Stimulated activated CD8-positive, alpha-beta memory T cell treated with anti-CD3 and anti-CD28 coated beads, Interleukin-7, amount 100 ng/mL, for 1 hour (primary cell): ENCODE results near the gene DPF3.

Experiments used
- DNase-seq, 2 donors: peaks; one replicate each; pipeline ENCODE4 v3.0.0-alpha.2; 2020; ENCODE audit warnings: low read depth in 2 of 2

Gene DPF3

DNA sequence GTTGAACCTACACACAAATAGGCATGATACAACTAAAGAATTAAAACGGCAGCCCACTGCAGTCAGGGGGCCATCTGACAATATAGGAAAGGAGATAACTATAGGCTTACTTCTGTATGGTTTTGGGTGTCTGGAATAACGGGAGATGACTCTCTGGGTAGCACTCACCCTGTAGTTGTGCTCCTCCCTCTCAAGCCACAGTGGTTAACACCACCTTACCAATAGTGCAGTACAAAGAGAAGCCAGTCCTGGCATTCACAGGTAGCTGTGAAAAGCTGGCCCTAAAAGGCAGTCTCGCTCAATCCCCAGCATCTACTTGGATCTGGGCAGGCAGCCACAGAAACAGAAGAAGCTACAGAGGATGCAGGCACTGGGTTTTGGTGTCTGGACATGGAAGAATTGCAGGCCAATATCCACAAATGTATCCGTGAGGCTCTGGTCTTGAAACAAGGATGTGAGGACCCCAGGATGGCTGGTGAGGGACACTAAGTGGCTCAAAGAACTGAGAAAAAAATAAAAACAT lies 93.0 kb downstream of the DPF3 start:
- DNase-seq = no peak

DNA sequence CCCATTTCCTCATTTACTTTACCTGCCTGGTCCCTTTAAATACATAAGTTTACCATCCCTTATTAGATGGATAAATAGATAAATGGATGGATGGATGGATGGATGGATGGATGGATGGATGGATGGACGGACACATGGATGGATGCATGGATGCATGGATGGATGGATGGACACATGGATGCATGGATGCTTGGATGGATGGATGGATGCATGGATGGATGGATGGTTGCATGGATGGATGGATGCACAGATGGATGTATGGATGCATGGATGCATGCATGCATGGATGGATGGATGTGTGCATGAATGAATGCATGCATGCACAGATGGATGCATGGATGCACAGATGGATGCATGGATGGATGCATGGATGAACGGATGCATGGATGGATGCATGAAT lies 93.6 kb downstream of the DPF3 start:
- DNase-seq = no peak

DNA sequence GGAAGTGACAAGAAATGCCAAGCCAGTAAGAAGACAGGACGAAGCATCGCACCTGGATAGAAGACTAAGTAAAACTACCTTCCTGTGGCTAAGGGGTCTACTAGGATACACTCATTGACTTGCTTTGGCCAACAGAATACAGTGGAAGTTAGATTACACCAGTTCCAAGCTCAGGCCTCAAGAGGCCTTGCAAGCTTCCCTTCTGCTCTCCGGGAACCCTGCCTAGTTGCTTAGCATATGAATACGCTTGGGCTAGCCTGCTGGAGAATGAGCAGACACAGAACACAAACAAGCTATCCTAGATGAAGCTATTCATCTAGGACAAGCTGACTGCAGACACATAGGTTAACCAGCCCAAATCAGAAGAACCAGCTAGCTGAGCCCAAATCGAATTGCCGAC lies 97.0 kb downstream of the DPF3 start:
- DNase-seq = no peak

DNA sequence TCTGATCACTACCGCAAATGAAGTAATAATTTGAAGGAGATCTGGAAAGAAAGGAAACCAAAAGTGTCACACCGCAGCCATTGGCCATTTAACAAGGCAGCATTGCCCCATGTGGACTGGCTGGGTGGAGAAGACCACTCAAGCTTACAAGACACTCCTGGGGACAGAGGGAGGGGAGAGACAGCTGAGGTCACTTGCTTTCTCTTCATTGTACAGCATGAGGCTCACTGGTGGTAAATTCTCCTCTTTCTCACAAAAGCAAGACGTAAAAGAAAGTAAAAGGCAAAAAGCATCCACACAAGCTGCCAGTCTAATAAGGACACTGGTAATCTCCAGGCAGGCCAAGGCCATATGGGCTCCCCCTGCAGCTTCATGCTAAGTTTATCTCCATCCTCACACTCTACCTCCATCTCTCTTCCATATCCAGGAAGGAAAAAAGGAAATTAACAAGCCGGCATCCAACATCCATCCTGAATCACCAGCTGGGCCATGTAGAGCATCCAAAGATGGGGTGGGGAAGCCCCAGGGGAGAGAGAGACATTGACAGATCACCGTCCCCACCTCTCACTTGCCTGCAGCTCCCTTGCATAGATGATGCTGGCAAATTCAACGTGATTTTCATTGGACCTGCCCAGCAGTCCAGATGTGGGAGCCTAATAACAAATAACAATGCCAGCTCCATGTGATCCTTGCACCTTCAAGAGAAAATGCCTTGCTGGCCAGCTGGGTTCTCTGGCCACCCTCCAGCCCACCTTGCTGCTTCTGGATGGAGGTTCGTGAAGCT lies 100.6 kb downstream of the DPF3 start:
- DNase-seq = no peak

DNA sequence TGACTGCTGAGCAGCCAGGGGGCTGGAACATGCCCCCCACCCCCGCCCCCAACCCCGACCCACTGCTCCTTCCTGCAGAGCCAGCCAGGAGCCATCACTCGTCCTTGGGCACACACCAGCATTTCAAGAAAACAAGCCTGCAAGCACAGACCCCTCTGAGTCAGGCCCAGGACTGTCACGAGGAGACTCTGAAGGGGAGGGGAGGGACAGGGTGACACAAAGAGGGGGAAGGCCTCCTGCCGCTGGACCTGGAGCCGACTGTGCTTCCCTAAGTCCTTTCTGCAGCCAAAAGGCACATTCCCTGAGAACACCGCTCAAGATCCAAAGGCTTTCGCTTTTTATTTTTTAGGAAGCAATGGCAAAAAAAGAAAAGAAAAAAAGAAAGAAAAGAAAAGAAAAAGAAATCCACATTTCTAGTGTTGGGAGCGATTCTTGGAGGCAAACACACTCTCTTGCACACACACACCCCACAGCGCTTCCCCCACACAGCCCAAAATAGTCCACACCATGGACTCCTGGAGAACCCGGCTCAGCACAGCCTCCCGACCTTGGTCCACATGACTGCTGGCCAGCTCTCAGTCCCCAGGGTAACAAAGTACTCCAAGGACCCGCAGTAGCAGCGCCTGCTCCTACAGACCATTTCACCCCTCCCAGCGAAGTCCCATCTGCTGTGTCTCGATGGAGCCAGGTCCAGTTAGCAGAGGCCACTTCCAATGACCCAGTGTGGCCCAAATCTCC lies 101.7 kb downstream of the DPF3 start:
- no peak for DNase-seq

DNA sequence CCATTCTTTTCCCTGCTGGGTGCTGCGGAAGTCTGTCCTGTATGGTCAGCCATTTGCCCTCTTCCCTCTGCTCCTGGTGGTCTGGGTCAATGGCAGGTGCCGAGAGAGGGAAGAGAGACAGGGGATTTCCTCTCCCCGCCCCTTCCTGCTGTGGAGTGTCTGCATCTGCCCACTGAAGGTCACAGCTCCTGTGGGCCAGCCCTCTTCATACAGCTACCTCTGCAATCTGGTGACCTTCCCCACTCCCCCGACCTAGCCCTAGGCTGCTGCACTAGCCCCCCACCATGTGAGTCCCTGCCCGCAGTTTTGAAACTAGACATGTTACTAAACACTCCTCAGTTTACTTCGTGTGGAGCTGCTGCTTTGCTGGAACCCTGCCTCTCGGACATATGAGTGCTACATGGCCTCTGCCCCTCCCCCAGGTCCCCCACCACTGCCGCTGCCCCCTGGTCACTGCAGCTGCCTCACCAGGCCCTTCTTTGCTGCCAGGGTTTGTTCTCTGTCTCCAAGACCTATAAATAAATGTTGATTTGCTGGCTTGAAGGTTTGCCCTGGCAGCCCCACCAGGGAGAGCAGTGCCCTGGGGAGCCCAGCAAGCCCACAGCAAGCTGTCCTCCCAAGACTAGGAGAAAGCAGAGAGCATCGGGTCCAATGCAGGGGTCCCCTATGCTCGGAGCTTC lies 102.9 kb downstream of the DPF3 start:
- DNase-seq = no peak

DNA sequence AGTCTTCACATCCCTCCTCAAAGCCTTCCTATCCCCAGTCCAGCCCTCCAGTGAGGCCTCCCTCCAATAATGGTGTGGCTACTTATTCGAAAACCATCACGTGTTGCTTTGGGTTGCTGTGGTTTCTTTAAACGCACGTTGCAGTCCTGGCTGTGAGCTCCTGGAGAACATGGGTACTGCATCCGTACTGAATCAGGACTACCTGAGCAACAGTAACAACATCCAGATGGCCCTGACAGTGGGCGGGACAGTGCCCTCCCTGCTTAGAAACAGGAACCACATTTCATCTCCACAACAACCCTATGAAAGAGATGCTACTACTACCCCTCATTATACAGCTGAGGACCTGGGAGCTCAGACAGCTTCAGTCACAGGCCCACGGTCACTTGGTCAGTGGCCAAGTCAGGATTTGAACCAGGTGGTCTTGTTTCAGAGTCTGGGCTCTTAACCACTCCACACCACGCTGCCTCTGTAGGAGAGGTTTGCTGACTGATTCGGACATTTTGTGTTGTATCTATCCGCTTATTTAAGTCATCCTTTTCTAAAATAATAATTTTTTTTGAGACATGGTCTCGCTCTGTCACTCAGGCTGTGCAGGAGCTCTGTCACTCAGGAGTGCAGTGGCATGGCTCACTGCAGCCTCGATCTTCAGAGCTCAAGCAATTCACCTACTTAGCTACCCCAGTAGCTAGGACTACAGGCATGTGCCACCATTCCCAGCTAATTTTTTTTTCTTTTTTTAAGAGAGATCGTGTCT lies 104.8 kb downstream of the DPF3 start:
- DNase-seq = no peak

DNA sequence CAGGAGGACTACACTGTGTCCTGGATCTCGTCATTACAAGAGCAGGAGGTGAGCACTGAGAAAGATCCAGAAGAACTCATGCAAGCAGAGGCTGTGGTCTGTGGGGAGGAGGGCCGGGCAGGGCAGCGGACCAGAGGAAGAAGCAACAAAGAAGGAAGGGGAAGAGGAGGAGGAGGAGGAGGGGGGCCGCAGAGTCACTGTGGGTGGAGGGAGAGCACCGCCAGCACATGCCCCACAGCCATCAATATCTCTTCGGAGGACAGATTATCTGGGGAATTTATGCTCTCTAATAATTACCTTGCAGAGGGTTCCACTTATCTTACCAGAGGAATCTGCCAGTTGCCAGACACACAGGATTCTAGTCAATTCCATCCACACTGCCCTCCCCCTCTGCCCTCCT lies 105.6 kb downstream of the DPF3 start:
- no peak for DNase-seq

DNA sequence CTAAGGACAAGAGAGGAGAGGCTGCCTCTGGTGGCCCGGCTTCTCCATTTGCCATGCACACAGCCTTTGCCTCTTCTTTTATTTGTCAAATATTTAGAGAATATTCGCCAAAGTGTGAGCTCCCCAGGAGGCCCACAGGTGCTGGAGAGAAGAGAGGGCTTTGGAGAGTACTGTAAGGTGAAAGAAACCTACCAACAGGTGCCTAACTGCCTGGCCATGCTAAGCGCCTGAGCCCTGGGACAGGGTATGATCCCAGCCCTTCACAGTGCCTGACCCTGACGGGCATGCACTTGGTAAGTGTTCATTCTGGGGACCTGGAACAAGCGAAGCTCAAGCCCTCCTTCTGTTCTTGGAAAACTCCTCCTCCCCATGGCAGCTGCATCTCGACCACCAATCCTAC lies 106.1 kb downstream of the DPF3 start:
- no peak for DNase-seq

DNA sequence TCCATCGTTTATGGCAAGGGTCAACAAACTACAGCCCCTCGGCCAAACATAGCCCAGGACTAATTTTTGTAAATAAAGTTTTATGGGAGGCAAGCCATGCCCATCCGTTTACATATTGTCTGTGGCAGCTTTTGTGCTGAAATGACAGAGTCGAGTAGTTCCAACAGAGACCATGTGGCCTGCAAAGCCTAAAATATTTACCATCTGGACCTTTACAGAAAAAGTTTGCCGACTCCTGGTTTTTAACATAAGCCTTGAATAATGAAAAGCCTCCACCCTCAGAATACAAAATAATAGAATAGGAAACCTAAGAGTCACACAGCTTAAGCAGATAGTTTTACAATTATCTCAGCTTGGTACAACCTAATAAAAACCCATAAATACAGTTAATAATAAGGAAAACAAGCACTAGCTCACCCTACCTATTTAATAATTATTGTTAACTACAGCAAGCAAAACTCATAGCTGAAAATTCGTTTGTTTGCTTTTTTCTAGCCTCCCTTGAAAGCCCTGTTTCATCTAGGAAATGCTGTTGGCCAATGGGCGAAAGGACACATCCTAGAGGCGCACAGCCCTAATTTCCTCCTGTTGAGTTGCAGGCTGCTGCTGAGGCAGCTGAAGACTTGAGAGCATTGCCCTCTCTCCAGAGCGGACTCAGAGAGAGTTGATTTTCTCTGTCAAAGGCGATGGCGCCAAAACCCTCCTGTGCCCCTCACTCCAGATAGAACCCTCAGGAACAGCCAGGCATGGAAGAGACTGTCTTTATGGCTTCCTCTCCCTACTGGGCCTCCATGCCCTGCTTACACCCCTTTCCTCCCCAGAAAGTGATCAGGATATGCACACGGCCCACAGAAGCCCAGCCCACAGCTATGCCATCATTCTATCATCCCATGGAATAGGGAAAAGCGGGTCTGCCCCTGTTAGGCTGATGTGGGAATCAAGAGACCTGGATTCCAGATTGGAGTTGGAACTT lies 107.2 kb downstream of the DPF3 start:
- no peak for DNase-seq

DNA sequence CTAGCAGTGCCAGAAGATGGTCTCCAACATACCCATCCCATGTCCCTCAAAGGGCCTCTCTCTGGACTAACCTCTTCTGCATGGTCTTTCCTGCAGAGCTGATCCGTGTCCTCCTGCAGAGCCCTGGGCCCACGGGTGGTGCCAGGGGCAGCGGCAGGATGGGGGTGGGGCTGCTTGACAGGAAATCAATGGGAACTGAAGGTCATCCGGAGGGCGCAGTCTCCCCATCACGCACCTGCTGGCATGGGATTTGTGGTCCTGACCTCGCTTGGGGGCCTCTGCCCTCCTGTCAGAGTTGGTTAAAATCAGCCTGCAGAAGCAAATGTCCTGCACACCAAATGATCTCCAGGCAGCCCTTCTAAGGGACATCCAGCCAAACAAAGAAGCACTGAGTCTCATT lies 110.2 kb downstream of the DPF3 start:
- DNase-seq = no peak

DNA sequence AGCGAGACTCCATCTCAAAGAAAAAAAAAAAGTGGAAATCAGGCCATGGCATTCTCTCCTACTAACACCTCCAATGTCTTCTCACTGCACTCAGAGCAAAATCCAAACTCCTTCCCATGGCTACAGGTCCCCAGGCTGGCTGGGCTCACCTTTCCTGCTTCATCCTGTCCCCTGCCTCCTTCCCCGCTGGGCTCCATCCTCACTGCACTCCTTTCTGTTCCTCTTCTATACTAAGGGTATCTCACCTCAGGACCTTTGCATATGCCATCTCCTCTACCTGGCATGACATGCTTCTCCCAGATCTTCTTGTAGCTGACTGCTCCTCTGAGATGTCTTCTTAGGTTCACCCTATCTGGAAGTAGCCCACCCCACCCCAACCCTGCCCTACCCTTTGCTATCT lies 111.1 kb downstream of the DPF3 start:
- no peak for DNase-seq

DNA sequence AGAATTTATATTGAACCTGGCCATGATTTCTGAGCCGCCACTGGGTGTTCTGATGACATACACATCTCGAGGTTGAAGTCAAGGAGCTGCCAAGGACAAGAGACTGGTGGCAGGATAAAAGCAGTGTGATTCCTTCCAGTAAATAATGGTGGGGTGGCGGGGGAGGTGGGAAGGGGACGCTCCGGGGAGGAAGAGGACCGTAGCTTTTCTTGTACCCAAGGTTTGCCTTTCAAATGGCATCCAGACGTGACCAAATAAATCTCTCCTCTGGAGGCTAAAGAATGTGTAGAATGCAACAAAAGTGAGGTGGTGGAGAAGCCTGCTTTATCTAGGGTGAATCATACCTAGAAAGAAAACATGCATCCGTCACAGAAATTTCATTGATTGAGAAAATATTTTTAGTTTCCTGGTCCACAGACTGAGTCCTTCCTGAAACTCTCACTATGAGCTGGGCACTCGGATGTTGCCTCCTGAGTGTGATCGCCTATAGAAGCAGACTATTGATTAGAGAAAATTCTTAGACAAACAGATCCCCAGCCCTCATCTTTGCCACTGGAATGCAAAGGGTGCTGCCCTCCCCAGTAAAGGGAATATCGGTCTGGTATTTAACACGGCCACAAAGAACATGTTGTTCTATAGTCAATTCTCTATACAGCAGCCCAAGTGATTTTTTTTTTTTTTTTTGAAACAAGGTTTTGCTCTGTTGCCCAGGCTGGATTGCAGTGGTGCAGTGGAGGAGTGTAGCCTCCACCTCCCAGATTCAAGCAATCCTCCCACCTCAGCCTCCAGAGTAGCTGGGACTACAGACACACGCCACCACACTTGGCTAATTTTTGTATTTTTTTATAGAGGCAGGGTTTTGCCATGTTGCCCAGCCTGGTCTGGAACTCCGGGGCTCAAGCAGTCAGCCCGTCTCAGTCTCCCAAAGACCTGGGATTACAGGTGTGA lies 112.1 kb downstream of the DPF3 start:
- no peak for DNase-seq

DNA sequence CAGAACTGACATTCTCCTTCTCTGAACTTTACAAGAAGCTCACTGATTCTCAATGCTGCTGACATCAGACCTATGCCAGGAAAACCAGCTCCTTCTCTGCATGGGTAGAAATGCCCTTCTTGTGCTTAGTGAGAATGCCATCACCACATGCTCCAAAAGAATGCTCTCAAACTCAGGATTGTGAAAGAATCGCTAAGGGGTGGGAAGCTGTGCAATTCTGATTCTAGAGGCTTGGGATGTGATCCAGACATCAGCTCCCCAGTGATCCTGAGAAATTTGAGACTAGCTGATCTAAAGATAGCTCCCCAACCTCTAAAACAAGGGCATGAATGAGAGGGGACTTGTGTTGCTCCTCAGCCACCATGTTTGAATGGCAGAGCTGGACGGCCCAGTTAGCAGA lies 113.2 kb downstream of the DPF3 start:
- DNase-seq = no peak

DNA sequence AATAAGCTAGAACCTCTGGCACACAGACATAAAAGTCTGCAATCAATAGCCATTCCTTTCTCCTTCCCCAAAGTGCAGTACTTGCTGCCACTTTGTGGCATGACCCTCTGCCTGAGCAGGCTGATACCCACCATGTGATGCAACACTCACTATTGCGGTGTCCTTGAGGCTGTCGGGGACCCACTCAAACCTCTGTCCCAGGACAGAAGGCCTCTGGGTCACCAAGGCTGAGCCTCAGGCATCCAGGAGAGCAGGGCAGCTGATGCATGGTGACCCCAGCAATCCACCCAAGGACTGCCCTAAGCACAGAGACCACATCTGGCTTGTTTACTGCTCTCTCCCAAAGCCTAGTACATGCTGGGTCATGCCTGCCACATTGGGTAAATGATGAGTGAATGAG lies 114.2 kb downstream of the DPF3 start:
- DNase-seq = no peak

DNA sequence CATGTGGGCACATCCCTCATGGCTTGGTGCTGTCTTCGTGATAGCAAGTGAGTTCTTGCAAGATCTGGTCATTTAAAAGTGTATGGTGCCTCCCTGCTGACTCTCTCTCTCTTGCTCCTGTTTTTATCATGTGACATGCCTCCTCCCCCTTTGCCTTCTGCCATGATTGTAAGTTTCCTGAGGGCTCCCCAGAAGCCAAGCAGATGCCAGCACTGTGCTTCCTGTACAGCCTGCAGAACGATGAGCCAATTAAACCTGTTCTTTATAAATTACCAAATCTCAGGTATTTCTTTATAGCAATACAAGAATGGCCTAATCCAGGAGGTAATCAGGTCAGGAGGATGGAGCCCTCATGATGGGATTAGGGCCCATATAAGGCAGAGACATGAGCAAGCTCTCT lies 116.3 kb downstream of the DPF3 start:
- no peak for DNase-seq

DNA sequence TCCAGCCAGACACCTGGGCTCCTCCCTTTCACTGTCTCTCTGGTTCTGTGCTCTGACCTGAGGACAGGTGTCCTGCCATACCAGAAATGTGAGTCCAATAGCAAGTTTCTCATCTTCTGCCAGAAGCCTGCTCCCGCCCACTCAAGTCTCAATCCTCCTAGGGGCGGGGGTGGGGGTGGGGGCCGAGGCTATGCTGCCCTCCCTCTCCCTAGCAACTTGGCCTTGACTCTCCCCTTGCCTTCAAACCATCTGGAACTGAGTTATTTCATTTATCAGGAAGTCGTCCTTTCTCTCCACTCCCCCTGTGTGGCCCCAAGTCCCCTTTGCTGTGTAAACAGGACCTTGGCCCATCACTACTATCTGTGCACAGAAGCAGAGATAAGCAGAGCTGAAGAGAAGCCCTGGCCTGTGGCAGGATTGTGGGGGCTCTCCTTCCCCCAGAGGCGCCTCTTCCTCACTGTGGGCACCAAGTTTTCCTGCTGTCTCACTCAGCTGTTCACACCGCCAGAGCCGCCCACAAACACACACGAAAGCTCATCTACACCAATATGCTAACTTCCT lies 117.1 kb downstream of the DPF3 start:
- DNase-seq = no peak

DNA sequence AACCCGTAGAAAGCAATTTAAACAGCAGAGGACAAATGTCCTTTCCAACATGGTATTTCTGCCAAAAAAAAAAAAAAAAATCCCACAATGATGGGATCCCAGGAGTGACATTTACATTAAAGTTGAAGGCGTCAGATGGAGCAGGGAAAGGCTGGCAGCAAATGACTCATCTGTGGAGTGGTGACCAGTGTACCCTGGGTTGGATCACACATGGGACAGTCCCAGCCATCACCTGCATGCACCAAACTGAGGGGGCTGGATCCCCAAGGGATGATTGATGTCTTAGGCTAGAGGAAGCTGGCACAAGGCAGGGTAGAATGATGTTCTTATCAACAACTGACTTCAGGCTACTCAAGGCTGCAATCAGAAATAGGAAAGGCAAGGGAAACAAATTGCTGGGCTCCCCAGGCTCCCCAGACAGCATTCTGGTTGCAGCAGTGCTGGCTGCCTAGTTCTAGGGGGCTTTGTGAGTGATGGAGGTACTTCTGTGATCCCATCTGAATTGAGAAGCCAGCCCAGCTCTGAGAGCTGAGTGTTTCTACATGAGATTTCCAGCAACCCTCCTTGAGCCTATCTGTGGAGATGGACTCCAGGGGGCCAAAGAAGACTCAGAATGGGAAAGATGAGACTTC lies 117.9 kb downstream of the DPF3 start:
- no peak for DNase-seq
